Tongue (tissue), 3 donors: ENCODE data around the gene NACA. TPM values are rescaled to one million over a fixed set of nuclear protein-coding genes. Genes with fewer than 3 reads are reported as not detected.
A peak's percentile ranks its signal among the peaks of the same experiment; 100 is the strongest.

ENCODE experiments used
- DNase-seq: peaks from one replicate; pipeline ENCODE4 v3.0.0-alpha.2; 2015
- small RNA-seq: library from RNA; depleted of rRNA; stranded (forward); fragments of <200 nt; gene quantifications from one replicate; pipeline ENCODE3, GENCODE V24; 2014; ENCODE audit warnings: low replicate concordance
- total RNA-seq: library from RNA; depleted of rRNA; stranded (reverse); fragments of >200 nt; gene quantifications from one replicate; pipeline ENCODE4 v1.2.3, GENCODE V29; 2014

Gene NACA
- total RNA-seq, 1 donor from 2014 or later = 759 TPM

- DNase-seq = peak; percentile 64
Measured at GRCh38 chr12:56687223-56688128, 37.6 kb downstream of the NACA start.

DNA sequence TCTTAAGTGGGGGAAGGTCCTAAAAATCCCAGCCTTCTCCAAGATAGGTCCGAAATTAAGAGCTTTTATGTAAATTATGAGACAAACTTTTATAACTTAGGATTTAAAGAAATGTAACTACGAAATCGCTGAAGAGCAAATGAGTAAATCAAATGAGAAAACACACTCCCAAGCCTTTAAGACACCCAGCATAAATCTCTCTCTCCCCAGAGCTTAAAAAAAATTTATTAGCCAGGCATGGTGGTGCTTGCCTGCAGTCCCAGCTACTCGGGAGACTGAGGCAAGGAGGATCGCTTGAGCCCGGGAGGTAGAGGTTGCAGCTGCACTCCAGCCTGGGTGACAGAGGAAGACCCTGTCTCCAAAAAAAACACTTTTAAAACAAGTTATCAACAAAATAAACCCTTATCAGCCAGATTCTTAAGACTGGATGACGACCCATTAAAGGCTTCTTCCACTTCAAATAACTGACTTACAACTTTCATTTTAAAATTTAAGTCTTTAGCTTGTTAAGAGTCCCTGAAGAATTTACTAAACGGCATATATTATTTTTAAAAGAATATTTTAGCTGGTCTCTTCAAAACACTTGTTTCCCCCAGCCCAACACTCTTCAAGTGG, 40.2 kb downstream of the NACA start:
- no peak for DNase-seq

GRCh38 chr12:56682323-56682722, 42.8 kb downstream of the NACA start:
- no peak for DNase-seq

DNA sequence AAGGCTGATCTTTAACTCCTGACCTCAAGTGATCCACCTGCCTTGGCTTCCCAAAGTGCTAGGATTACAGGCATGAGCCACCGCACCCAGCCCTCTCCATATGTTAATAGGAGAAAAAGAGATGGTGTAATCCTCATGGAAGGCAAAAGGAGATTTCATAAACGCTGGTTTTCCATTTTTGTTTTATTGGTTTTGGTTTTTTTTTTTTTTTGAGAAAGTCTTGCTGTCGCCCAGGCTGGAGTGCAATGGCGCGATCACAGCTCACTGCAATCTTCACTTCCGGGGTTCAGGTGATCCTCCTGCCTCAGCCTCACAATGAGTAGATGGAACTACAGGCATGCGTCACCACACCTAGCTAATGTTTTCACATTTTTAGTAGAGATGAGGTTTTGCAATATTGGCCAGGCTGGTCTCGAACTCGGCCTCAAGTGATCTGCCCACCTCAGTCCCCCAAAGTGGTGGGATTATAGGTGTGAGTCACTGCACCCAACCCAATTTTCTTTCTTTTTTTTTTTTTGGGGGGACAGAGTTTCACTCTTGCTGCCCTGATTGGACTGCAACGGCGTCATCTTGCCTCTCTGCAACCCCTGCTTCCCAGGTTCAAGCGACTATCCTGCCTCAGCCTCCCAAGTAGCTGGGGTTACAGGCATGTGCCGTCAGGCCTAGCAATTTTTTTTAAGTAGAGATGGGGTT, 45.1 kb downstream of the NACA start:
- DNase-seq = no peak

GRCh38 chr12:56678852-56679251, 46.2 kb downstream of the NACA start:
- DNase-seq = no peak

DNA sequence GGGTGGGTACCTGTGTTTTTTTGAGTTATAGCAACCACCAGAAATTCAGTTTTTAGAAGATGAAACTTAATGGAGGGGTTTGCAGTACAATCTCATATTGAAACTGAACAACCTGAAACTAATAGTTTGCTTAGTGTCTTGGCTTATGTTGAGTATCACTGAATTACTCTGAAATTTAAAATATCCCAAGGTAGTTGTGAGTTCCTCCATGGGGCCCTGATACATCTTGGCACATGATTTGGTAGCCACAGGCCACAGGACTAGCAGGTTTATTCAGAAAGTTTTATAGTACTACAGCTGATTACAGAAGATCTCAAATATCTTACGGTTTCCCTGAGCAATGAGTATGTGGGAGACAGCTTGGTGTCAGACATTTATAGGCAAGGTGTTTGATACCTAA, 47.4 kb downstream of the NACA start:
- DNase-seq = no peak

GRCh38 chr12:56676851-56677580, 48.1 kb downstream of the NACA start:
- no peak for DNase-seq

DNA sequence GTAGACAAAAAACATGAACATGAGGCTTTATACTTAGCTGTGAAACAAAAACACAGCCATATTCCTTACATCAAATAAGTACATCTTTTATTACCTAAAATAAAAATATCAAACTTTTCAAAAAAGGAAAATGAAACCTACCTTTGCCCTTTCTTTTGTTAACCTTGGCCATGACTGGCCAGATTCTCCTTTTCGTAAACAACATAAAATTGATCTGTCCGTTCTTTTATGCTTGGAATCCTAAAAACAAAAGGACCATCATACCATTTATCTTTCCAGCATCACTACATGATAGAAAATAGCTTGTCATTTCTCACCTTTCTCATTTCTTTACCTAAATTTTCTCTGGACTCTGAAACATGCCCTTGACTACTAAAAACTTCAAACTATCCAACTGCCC, 53.5 kb downstream of the NACA start:
- DNase-seq = no peak

DNA sequence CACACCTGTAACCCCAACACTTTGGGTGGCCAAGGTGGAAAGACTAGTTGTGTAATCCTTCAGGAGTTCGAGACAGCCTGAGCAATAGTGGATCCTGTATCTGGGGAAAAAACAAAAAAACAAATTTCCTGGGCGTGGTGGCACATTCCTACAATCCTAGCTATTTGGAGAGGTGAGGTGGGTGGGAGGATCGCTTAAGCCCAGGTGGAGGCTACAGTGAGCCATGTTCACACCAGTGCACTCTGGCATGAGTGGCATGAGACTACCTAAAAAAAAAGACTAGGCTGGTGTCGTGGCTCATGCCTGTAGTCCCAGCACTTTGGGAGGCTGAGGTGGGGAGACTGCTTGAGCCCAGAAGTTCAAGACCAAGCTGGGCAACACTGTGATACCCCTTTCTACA, 54.3 kb downstream of the NACA start:
- no peak for DNase-seq

- DNase-seq = no peak
Measured at GRCh38 chr12:56668197-56668457, 57.0 kb downstream of the NACA start.

Small RNA genes within 50 kb of the gene (small RNA-seq; reads per million reads assigned to genes)
- gene RN7SL809P = not detected

Other genes starting within 250 kb of the NACA start
- gene GLS2, start 237.1 kb downstream of the NACA start, total RNA-seq = 0.21 TPM
- gene RBMS2, start 203.5 kb downstream of the NACA start, total RNA-seq = 18.1 TPM
- gene BAZ2A, start 95.0 kb downstream of the NACA start, total RNA-seq = 34.6 TPM
- 686 TPM for gene ATP5F1B, start 79.3 kb downstream of the NACA start, total RNA-seq
- gene PTGES3, start 37.0 kb downstream of the NACA start, total RNA-seq = 92.4 TPM
- 17.7 TPM for gene PRIM1, start 27.0 kb upstream of the NACA start, total RNA-seq
- gene HSD17B6, start 38.0 kb upstream of the NACA start, total RNA-seq = not detected
- 0.51 TPM for gene SDR9C7, start 209.1 kb upstream of the NACA start, total RNA-seq
- 1.3 TPM for gene RDH16, start 232.3 kb upstream of the NACA start, total RNA-seq